ENCODE data around the gene ETV1.

Gene ETV1

DNA sequence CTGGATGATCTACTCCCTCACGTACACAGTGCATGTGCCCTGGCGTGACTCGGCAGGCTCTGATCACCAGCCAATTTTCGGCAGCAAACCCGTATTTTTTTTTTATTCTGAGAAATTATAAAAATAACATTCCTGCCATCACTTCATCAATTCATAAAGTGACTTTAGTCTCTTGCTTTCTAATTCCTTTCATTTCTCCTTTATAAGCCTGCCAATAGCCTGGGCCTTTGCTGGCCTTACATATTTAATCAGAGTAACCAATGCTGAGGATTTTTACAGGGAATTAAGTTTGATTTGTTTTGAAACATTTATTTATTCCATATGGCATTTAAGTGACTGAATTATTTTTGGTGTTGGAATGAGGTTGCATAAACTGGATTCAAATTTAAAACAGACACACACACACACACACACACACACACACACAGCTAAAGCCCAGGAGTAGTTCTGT, 140.8 kb downstream of the ETV1 start:
- no peak overlapping the region for H3K4me3 ChIP-seq (ENCODE audit: low read depth, low read length)
- TF ChIP-seq, protein P1, sequence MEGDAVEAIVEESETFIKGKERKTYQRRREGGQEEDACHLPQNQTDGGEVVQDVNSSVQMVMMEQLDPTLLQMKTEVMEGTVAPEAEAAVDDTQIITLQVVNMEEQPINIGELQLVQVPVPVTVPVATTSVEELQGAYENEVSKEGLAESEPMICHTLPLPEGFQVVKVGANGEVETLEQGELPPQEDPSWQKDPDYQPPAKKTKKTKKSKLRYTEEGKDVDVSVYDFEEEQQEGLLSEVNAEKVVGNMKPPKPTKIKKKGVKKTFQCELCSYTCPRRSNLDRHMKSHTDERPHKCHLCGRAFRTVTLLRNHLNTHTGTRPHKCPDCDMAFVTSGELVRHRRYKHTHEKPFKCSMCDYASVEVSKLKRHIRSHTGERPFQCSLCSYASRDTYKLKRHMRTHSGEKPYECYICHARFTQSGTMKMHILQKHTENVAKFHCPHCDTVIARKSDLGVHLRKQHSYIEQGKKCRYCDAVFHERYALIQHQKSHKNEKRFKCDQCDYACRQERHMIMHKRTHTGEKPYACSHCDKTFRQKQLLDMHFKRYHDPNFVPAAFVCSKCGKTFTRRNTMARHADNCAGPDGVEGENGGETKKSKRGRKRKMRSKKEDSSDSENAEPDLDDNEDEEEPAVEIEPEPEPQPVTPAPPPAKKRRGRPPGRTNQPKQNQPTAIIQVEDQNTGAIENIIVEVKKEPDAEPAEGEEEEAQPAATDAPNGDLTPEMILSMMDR (IDR thresholded peaks at IDR 0.05; ENCODE audit: low read depth, low read length, missing control alignments) = no peak
- DNase-seq (ENCODE audit: low read depth) = no peak

DNA sequence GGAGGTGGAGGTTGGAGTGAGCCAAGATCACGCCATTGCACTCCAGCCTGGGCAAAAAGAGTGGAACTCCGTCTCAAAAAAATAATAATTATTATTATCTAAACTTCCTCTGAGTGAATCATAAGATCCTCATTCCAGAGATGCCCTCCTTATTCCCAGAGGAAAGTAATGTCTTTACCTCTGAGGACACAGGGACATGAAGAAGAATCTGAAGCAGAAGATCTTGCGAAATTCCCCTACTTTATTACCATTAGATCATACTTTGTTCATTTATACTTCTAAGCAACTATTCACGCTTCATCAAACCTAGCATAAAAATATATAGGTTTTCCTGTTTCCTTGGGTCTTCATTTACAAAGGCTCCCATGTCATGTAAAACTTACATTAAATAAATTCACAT, 143.1 kb downstream of the ETV1 start:
- no peak overlapping the region for H3K4me3 ChIP-seq (ENCODE audit: low read depth, low read length)
- TF ChIP-seq, protein P1 (IDR thresholded peaks at IDR 0.05; ENCODE audit: low read depth, low read length, missing control alignments) = no peak
- no peak for DNase-seq (ENCODE audit: low read depth)

GRCh38 chr7:13845601-13846000, 143.9 kb downstream of the ETV1 start:
- no peak overlapping the region for H3K4me3 ChIP-seq (ENCODE audit: low read depth, low read length)
- TF ChIP-seq, protein P1 (IDR thresholded peaks at IDR 0.05; ENCODE audit: low read depth, low read length, missing control alignments) = no peak
- DNase-seq (ENCODE audit: low read depth) = no peak

- TF ChIP-seq, protein P1 (IDR thresholded peaks at IDR 0.05; ENCODE audit: low read depth, low read length, missing control alignments) = no peak
- H3K4me3 ChIP-seq (ENCODE audit: low read depth, low read length) = no peak overlapping the region
- DNase-seq (ENCODE audit: low read depth) = no peak
Measured at GRCh38 chr7:13844954-13845353, 144.5 kb downstream of the ETV1 start.

- no peak for DNase-seq (ENCODE audit: low read depth)
- no peak overlapping the region for H3K4me3 ChIP-seq (ENCODE audit: low read depth, low read length)
- TF ChIP-seq, protein P1 (IDR thresholded peaks at IDR 0.05; ENCODE audit: low read depth, low read length, missing control alignments) = no peak
Measured at GRCh38 chr7:13841284-13841683, 148.2 kb downstream of the ETV1 start.
